GM19023 (cell line): Measurements from ENCODE around the gene CCT7.
"Not testable (repeated sequence)": the region's sequence is repeated elsewhere in the genome, so short reads cannot be mapped to it uniquely, and the experiment has no call there.

Source experiments
- ATAC-seq: cut with Tn5 transposase; IDR thresholded peaks from one replicate; pipeline ENCODE4 v1.9.1; 2021; ENCODE audit warnings: mild to moderate bottlenecking, moderate library complexity; ENCODE audit not compliant: unreplicated experiment

Gene CCT7

GRCh38 chr2:73233932-73234832 is at the start of gene CCT7:
Gene CCT7 (plus strand): TSS chr2:73234308. CDS start chr2:73234379, 71 bp downstream.
- peak; percentile 65 for ATAC-seq

- ATAC-seq: no peak
Observed at GRCh38 chr2:73185965-73186364, 48.1 kb upstream of the CCT7 start.

- no peak for ATAC-seq
Observed at GRCh38 chr2:73187549-73187948, 46.6 kb upstream of the CCT7 start.

GRCh38 chr2:73197579-73197978 is 36.5 kb upstream of the CCT7 start:
- no peak for ATAC-seq

- ATAC-seq: not testable (repeated sequence)
Observed at GRCh38 chr2:73200281-73200680, 33.8 kb upstream of the CCT7 start.

GRCh38 chr2:73202156-73203054 is 31.7 kb upstream of the CCT7 start, which contains the start of gene NOTO:
Gene NOTO (plus strand): TSS chr2:73202574. CDS start chr2:73202667, 93 bp downstream.
- no peak for ATAC-seq

- no peak for ATAC-seq
Observed at GRCh38 chr2:73203055-73203681, 30.9 kb upstream of the CCT7 start.

GRCh38 chr2:73205611-73206010 is 28.5 kb upstream of the CCT7 start:
- ATAC-seq: no peak

- no peak for ATAC-seq
Observed at GRCh38 chr2:73208258-73208657, 25.9 kb upstream of the CCT7 start.

- ATAC-seq: no peak
Observed at GRCh38 chr2:73210019-73210418, 24.1 kb upstream of the CCT7 start.

GRCh38 chr2:73210696-73211095 is 23.4 kb upstream of the CCT7 start:
- ATAC-seq: no peak

- no peak for ATAC-seq
Observed at GRCh38 chr2:73212098-73212447, 22.0 kb upstream of the CCT7 start.

GRCh38 chr2:73212448-73213176 is 21.5 kb upstream of the CCT7 start:
- ATAC-seq: peak; percentile 62

- peak; percentile 93 for ATAC-seq
Observed at GRCh38 chr2:73214120-73215035, 19.7 kb upstream of the CCT7 start, which contains the start of gene SMYD5. Gene SMYD5 (plus strand): TSS chr2:73214245. CDS start chr2:73214267, 22 bp downstream.

GRCh38 chr2:73215254-73215653 is 18.9 kb upstream of the CCT7 start:
- ATAC-seq: no peak

- no peak for ATAC-seq
Observed at GRCh38 chr2:73217160-73217559, 16.9 kb upstream of the CCT7 start.

GRCh38 chr2:73217826-73218225 is 16.3 kb upstream of the CCT7 start:
- no peak for ATAC-seq

GRCh38 chr2:73218298-73218697 is 15.8 kb upstream of the CCT7 start:
- ATAC-seq: no peak

- no peak for ATAC-seq
Observed at GRCh38 chr2:73223821-73224220, 10.3 kb upstream of the CCT7 start.
